ACC112 (cell line): ENCODE results near the gene DHX35.

ENCODE experiments used
- H2AFZ ChIP-seq: fragments of 200-600 bp; sonication (generic); one replicate; pipeline ENCODE4 v1.6.0; 2017; ENCODE audit warnings: antibody characterized with exemption, low read length; ENCODE audit not compliant: unreplicated experiment
- H3K27ac ChIP-seq: fragments of 200-600 bp; sonication (generic); 2 replicates; pipeline ENCODE4 v1.5.1; 2014; ENCODE audit warnings: low read depth, mild to moderate bottlenecking, antibody characterized with exemption, low read length, moderate library complexity
- H3K27me3 ChIP-seq: fragments of 200-600 bp; sonication (generic); 2 replicates; pipeline ENCODE4 v1.6.1; 2014; ENCODE audit warnings: mild to moderate bottlenecking, antibody characterized with exemption, low read length, moderate library complexity, mixed read lengths; ENCODE audit not compliant: insufficient read depth
- H3K36me3 ChIP-seq: fragments of 200-600 bp; sonication (generic); 2 replicates; pipeline ENCODE4 v1.6.1; 2016; ENCODE audit warnings: mild to moderate bottlenecking, antibody characterized with exemption, low read length, moderate library complexity, mixed read lengths; ENCODE audit not compliant: insufficient read depth
- H3K4me1 ChIP-seq: fragments of 200-600 bp; sonication (generic); one replicate; pipeline ENCODE4 v1.6.1; 2016; ENCODE audit warnings: low read length, mixed read lengths; ENCODE audit not compliant: insufficient read depth, unreplicated experiment, control insufficient read depth
- H3K4me3 ChIP-seq: fragments of 200-600 bp; sonication (generic); 2 replicates; pipeline ENCODE4 v1.5.1; 2014; ENCODE audit warnings: mild to moderate bottlenecking, low read depth, low read length
- H3K79me2 ChIP-seq: fragments of 200-600 bp; sonication (generic); one replicate; pipeline ENCODE4 v1.6.0; 2016; ENCODE audit warnings: low read length; ENCODE audit not compliant: control insufficient read depth, unreplicated experiment, insufficient read depth

The DHX35 gene

GRCh38 chr20:38973645-38974044 lies 11.5 kb downstream of the DHX35 start:
- peaks cover 4% of the 10 kb centered on the region for H3K79me2 ChIP-seq
- no peak overlapping the region for H3K27ac ChIP-seq

GRCh38 chr20:38975539-38976120 lies 13.5 kb downstream of the DHX35 start:
- H3K36me3 ChIP-seq: no peaks in the 10 kb centered on the region
- H3K27me3 ChIP-seq: no peaks in the 10 kb centered on the region
- H3K79me2 ChIP-seq: peaks cover 7% of the 10 kb centered on the region
- peaks cover 14% of the 10 kb centered on the region for H3K4me1 ChIP-seq
- no peak overlapping the region for H3K27ac ChIP-seq
- no peak overlapping the region for H2AFZ ChIP-seq
- H3K4me3 ChIP-seq: no peak overlapping the region

More at GRCh38 chr20:38973645-38974044, 11.5 kb downstream of the DHX35 start:
- Histone ChIP-seq H3K36me3 (no peaks in the 10 kb centered on the region), H3K4me3 (no peak overlapping the region), H3K27me3 (no peaks in the 10 kb centered on the region), H3K4me1 (peaks cover 29% of the 10 kb centered on the region), H2AFZ (no peak overlapping the region)

GRCh38 chr20:38979434-38979833 lies 17.3 kb downstream of the DHX35 start:
- Histone ChIP-seq H3K27ac (no peak overlapping the region), H3K36me3 (no peaks in the 10 kb centered on the region), H3K4me1 (no peaks in the 10 kb centered on the region), H3K4me3 (no peak overlapping the region), H3K79me2 (peaks cover 3% of the 10 kb centered on the region), H3K27me3 (no peaks in the 10 kb centered on the region), H2AFZ (no peak overlapping the region)

GRCh38 chr20:38979842-38980241 lies 17.7 kb downstream of the DHX35 start:
- no peaks in the 10 kb centered on the region for H3K27me3 ChIP-seq
- no peak overlapping the region for H3K4me3 ChIP-seq
- no peak overlapping the region for H3K27ac ChIP-seq
- H3K4me1 ChIP-seq: peaks cover 4% of the 10 kb centered on the region
- H3K79me2 ChIP-seq: peaks cover 3% of the 10 kb centered on the region
- no peak overlapping the region for H2AFZ ChIP-seq
- no peaks in the 10 kb centered on the region for H3K36me3 ChIP-seq

DNA sequence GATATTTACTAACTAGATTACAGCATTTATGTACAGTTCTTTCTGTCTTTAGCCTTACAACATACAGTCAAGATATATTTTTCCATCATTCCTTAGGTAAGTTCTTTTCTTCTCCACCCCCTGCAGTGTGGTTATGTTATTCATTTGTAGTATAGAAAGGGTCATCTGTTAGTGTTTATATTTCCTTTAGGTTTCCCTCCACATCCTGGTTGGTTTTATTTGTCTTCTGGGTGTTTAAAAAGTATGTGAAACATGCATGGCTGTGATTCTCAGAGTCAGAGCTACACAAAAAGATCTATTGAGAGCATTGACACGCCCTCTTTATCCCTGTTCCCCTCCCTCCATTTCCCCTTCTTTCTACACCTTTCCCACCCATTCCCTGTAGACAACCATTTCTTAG lies 20.1 kb downstream of the DHX35 start:
- no peak overlapping the region for H3K27ac ChIP-seq
- peaks cover 17% of the 10 kb centered on the region for H3K4me1 ChIP-seq
- H3K79me2 ChIP-seq: peaks cover 3% of the 10 kb centered on the region
- no peaks in the 10 kb centered on the region for H3K36me3 ChIP-seq
- H3K4me3 ChIP-seq: no peak overlapping the region
- no peaks in the 10 kb centered on the region for H3K27me3 ChIP-seq
- H2AFZ ChIP-seq: no peak overlapping the region

DNA sequence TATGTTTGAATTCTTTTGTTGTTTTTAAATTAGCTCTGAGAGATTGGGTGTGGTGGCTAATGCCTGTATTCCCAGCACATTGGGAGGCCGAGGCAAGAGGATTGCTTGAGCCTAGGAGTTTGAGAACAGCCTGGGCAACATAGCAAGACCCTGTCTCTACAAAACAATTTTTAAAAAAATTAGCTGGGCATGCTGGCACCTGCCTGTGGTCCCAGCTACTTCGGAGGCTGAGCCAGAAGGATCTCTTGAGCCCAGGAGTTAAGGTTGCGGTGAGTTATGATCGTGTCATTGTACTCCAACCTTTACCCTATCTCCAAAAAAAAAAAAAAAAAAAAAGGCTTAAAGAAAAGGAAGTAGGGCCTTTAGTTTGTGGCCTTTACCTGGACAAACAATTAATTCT lies 22.9 kb downstream of the DHX35 start:
- Histone ChIP-seq H3K27ac (peak overlapping the region; percentile 63), H3K36me3 (peaks cover 3% of the 10 kb centered on the region)

GRCh38 chr20:38985603-38986170 lies 23.5 kb downstream of the DHX35 start:
- H2AFZ ChIP-seq: no peak overlapping the region
- peaks cover 17% of the 10 kb centered on the region for H3K4me1 ChIP-seq
- H3K27me3 ChIP-seq: no peaks in the 10 kb centered on the region
- H3K27ac ChIP-seq: peak overlapping the region; percentile 63
- H3K4me3 ChIP-seq: no peak overlapping the region
- peaks cover 5% of the 10 kb centered on the region for H3K36me3 ChIP-seq
- H3K79me2 ChIP-seq: no peaks in the 10 kb centered on the region

More for the DNA sequence above, 22.9 kb downstream of the DHX35 start:
- H2AFZ ChIP-seq: no peak overlapping the region
- no peak overlapping the region for H3K4me3 ChIP-seq
- H3K27me3 ChIP-seq: no peaks in the 10 kb centered on the region
- H3K79me2 ChIP-seq: no peaks in the 10 kb centered on the region
- peaks cover 17% of the 10 kb centered on the region for H3K4me1 ChIP-seq

DNA sequence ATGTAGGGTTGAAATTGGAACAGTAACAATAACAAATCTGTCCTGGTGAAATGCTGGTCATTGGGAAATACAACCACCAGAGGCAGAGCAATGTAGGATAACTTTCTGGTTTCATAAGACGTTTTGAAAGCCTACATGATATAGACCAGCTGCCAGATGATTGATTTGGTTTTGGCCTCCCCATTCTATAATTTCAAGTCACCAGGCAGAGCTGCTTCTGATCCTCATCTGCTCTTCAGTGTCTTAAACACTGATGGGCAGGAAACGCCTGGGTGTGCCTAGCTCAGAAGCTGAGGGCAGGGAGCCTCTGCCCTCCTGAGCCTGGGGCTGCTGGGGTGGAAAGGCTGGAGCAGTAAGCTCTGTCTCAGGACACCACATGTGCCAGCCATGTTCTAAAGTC lies 24.5 kb downstream of the DHX35 start:
- Histone ChIP-seq H3K36me3 (peaks cover 5% of the 10 kb centered on the region), H3K27ac (no peak overlapping the region), H3K4me1 (peaks cover 17% of the 10 kb centered on the region), H3K79me2 (no peaks in the 10 kb centered on the region), H3K4me3 (no peak overlapping the region), H3K27me3 (no peaks in the 10 kb centered on the region), H2AFZ (no peak overlapping the region)

GRCh38 chr20:38987777-38988176 lies 25.6 kb downstream of the DHX35 start:
- no peaks in the 10 kb centered on the region for H3K27me3 ChIP-seq
- H3K79me2 ChIP-seq: no peaks in the 10 kb centered on the region
- H3K4me1 ChIP-seq: peaks cover 18% of the 10 kb centered on the region
- H3K4me3 ChIP-seq: no peak overlapping the region
- no peak overlapping the region for H3K27ac ChIP-seq
- H2AFZ ChIP-seq: no peak overlapping the region
- peaks cover 5% of the 10 kb centered on the region for H3K36me3 ChIP-seq

GRCh38 chr20:38990728-38991127 lies 28.6 kb downstream of the DHX35 start:
- H2AFZ ChIP-seq: no peak overlapping the region
- H3K4me1 ChIP-seq: peaks cover 8% of the 10 kb centered on the region
- no peaks in the 10 kb centered on the region for H3K79me2 ChIP-seq
- peaks cover 5% of the 10 kb centered on the region for H3K36me3 ChIP-seq
- no peak overlapping the region for H3K4me3 ChIP-seq
- H3K27me3 ChIP-seq: no peaks in the 10 kb centered on the region
- no peak overlapping the region for H3K27ac ChIP-seq
